HCT116 (cell line): ENCODE results near the gene UTF1. TPM values are rescaled to one million over a fixed set of nuclear protein-coding genes. Genes with fewer than 3 reads are reported as not detected.

Source experiments
- ATAC-seq: fragments of 200-7000 bp; cut with Tn5 transposase; 2 replicates; pipeline ENCODE4 v1.9.1; 2020; ENCODE audit warnings: mild to moderate bottlenecking, moderate library complexity
- BruUV-seq: library from RNA; stranded (reverse); fragments of 400-500 nt; replicated peaks from 2 replicates; lab custom pipeline; 2021; lab: Mats Ljungman, UMichigan
- CTCF ChIA-PET: fragments of 300-600 bp; sonication (Branson Sonifier 250); formaldehyde crosslinking; loops from one replicate; lab custom pipeline; 2021; ENCODE audit warnings: antibody characterized with exemption; lab: Charles Lee
- POLR2A ChIA-PET: fragments of 300-600, 350-600 bp; sonication (Branson Sonifier 250); formaldehyde crosslinking; loops from one replicate; lab custom pipeline; 2021; ENCODE audit warnings: antibody characterized with exemption; lab: Charles Lee
- RAD21 ChIA-PET, 2 experiments: fragments of 300-600 bp; sonication (Branson Sonifier 250); formaldehyde crosslinking; loops; one replicate each; lab custom pipeline; 2023; ENCODE audit warnings: low total read pairs in 2 of 2; ENCODE audit not compliant: uncharacterized antibody in 2 of 2, unreplicated experiment in 2 of 2, low non-redundant PET in 1 of 2; lab: Charles Lee
- DNase-seq: peaks from one replicate; pipeline ENCODE4 v3.0.0-alpha.2; 2010; ENCODE audit warnings: low read depth, low spot score
- H2AFZ ChIP-seq: fragments of 200-600 bp; shearing (Covaris generic), sonication (generic); 2 replicates; pipeline ENCODE4 v1.6.1; 2017; ENCODE audit warnings: low read depth, mixed run types, mixed read lengths, antibody characterized with exemption, low read length; ENCODE audit not compliant: poor library complexity, severe bottlenecking
- H3K27ac ChIP-seq: 2 replicates; pipeline ENCODE4 v1.5.1; 2012; ENCODE audit warnings: low read depth, low read length
- H3K27me3 ChIP-seq: fragments of 200-600 bp; sonication (generic); 2 replicates; pipeline ENCODE4 v1.6.1; 2016; ENCODE audit warnings: mixed run types, low read length, mixed read lengths; ENCODE audit not compliant: insufficient read depth
- H3K36me3 ChIP-seq, 2 experiments: fragments of 200-500 bp in 1 of 2; fragments of 200-600 bp in 1 of 2; sonication (Bioruptor generic) in 1 of 2; sonication (generic) in 1 of 2; 2 replicates each; pipeline versions ENCODE4 v1.5.1 to v1.6.1; 2014 to 2016; ENCODE audit warnings: low read length in 2 of 2, inconsistent platforms in 1 of 2, mixed read lengths in 1 of 2, mixed run types in 1 of 2; ENCODE audit not compliant: insufficient read depth in 2 of 2, control insufficient read depth in 1 of 2
- H3K4me1 ChIP-seq, 2 experiments: fragments of 200-600 bp in 1 of 2; sonication (generic) in 1 of 2; 2 replicates each; pipeline versions ENCODE4 v1.5.1 to v1.6.1; 2012 to 2017; ENCODE audit warnings: low read length in 2 of 2, inconsistent platforms in 1 of 2, mild to moderate bottlenecking in 1 of 2, mixed read lengths in 1 of 2, mixed run types in 1 of 2, moderate library complexity in 1 of 2; ENCODE audit not compliant: insufficient read depth in 2 of 2, control insufficient read depth in 1 of 2
- H3K4me2 ChIP-seq: fragments of 200-600 bp; sonication (generic); 2 replicates; pipeline ENCODE4 v1.6.1; 2017; ENCODE audit warnings: mixed run types, low read length, mixed read lengths
- H3K4me3 ChIP-seq, 2 experiments: fragments of 200-600 bp in 1 of 2; sonication (generic) in 1 of 2; replicated peaks in 1 of 2; 2 replicates each; pipeline ENCODE4 v1.5.1; 2011 to 2016; ENCODE audit warnings: low read length in 2 of 2, control low read depth in 1 of 2, low read depth in 1 of 2, mild to moderate bottlenecking in 1 of 2, mixed read lengths in 1 of 2, mixed run types in 1 of 2
- H3K79me2 ChIP-seq: fragments of 200-600 bp; sonication (generic); 2 replicates; pipeline ENCODE4 v1.6.1; 2017; ENCODE audit warnings: mild to moderate bottlenecking, mixed run types, low read length, moderate library complexity, mixed read lengths; ENCODE audit not compliant: insufficient read depth
- H3K9ac ChIP-seq: fragments of 200-600 bp; sonication (generic); 2 replicates; pipeline ENCODE4 v1.6.1; 2016; ENCODE audit warnings: low read length, mixed read lengths
- H3K9me2 ChIP-seq: fragments of 200-600 bp; sonication (generic), shearing (Covaris generic); 2 replicates; pipeline ENCODE4 v1.6.1; 2017; ENCODE audit warnings: mixed run types, mild to moderate bottlenecking, moderate library complexity; ENCODE audit not compliant: insufficient read depth
- H3K9me3 ChIP-seq, 2 experiments: fragments of 200-500 bp in 1 of 2; fragments of 200-600 bp in 1 of 2; sonication (Bioruptor generic) in 1 of 2; sonication (generic) in 1 of 2; 2 replicates each; pipeline ENCODE4 v1.6.1; 2014 to 2017; ENCODE audit warnings: low read length in 2 of 2, mixed read lengths in 2 of 2, inconsistent platforms in 1 of 2, low read depth in 1 of 2, mild to moderate bottlenecking in 1 of 2, mixed run types in 1 of 2, moderate library complexity in 1 of 2; ENCODE audit not compliant: control insufficient read depth in 1 of 2, insufficient read depth in 1 of 2
- H4K20me1 ChIP-seq: fragments of 200-600 bp; sonication (generic), shearing (Covaris generic); 2 replicates; pipeline ENCODE4 v1.6.1; 2017; ENCODE audit warnings: mixed run types, mild to moderate bottlenecking, moderate library complexity; ENCODE audit not compliant: insufficient read depth
- ATF3 ChIP-seq: IDR thresholded peaks from 2 replicates; pipeline ENCODE4 v1.6.1; 2012
- CEBPB ChIP-seq: IDR thresholded peaks from 2 replicates; pipeline ENCODE4 v1.6.1; 2012; ENCODE audit warnings: low read depth
- EGR1 ChIP-seq: IDR thresholded peaks from 2 replicates; pipeline ENCODE4 v1.6.1; 2012; ENCODE audit warnings: low read depth
- EZH2phosphoT487 ChIP-seq: fragments of 200-600 bp; IDR thresholded peaks from 2 replicates; pipeline ENCODE4 v1.6.1; 2018; ENCODE audit warnings: antibody characterized with exemption, borderline replicate concordance
- FOSL1 ChIP-seq: IDR thresholded peaks from 2 replicates; pipeline ENCODE4 v1.6.1; 2012; ENCODE audit warnings: low read depth
- JUND ChIP-seq: IDR thresholded peaks from 2 replicates; pipeline ENCODE4 v1.6.1; 2012
- POLR2A ChIP-seq: IDR thresholded peaks from 2 replicates; pipeline ENCODE4 v1.7.0; 2011; ENCODE audit warnings: borderline replicate concordance; ENCODE audit not compliant: insufficient read depth, insufficient read length; ENCODE audit errors: extremely low read depth
- POLR2AphosphoS5 ChIP-seq: IDR thresholded peaks from 2 replicates; pipeline ENCODE4 v1.6.1; 2011; ENCODE audit warnings: mild to moderate bottlenecking, low read depth, low read length, moderate library complexity
- RAD21 ChIP-seq: IDR thresholded peaks from 2 replicates; pipeline ENCODE4 v1.6.1; 2012; ENCODE audit warnings: low read depth, mild to moderate bottlenecking
- REST ChIP-seq: IDR thresholded peaks from 2 replicates; pipeline ENCODE4 v1.6.1; 2012; ENCODE audit warnings: low read depth
- SIN3A ChIP-seq: IDR thresholded peaks from 2 replicates; pipeline ENCODE4 v1.6.1; 2012; ENCODE audit warnings: low read depth
- SRF ChIP-seq: IDR thresholded peaks from 2 replicates; pipeline ENCODE4 v1.6.1; 2012; ENCODE audit warnings: low read depth
- TCF7L2 ChIP-seq: IDR thresholded peaks from 2 replicates; pipeline ENCODE4 v1.7.0; 2011; ENCODE audit warnings: borderline replicate concordance, inconsistent platforms; ENCODE audit not compliant: insufficient read depth, insufficient read length; ENCODE audit errors: extremely low read depth
- ZBTB33 ChIP-seq: IDR thresholded peaks from 2 replicates; pipeline ENCODE4 v1.6.1; 2011; ENCODE audit warnings: mild to moderate bottlenecking, low read length, moderate library complexity; ENCODE audit not compliant: insufficient replicate concordance; ENCODE audit errors: extremely low read depth
- ZFX ChIP-seq: fragments of 450-650 bp; IDR thresholded peaks from 2 replicates; pipeline ENCODE4 v1.6.1; 2017
- ZNF274 ChIP-seq: fragments of 200-500 bp; sonication (Bioruptor generic); IDR thresholded peaks from 2 replicates; pipeline ENCODE4 v1.6.1; 2014; ENCODE audit warnings: mild to moderate bottlenecking, low read depth, low read length, inconsistent platforms
- intact Hi-C: fragments of 100-400 bp; cut with micrococcal nuclease; formaldehyde crosslinking; loops from 2 replicates; pipeline ENCODE4 v1.10.0; 2022
- total RNA-seq: library from RNA; stranded (reverse); gene quantifications from one replicate; pipeline ENCODE4 v1.2.1, GENCODE V29; 2021; ENCODE audit not compliant: unreplicated experiment

UTF1 gene
- total RNA-seq, 1 experiment from 2014 or later, result not detected

- no peak for TF ChIP-seq REST
- TF ChIP-seq TCF7L2, result no peak
- no peak for TF ChIP-seq JUND
- TF ChIP-seq EZH2phosphoT487, result no peak
- no peak for TF ChIP-seq ZNF274
- no peak for TF ChIP-seq EGR1
Observed at GRCh38 chr10:133273534-133274143, 43.6 kb downstream of the UTF1 start (continued).

- Histone ChIP-seq H4K20me1 (no peaks in the 10 kb centered on the region), H3K4me2 (no peak overlapping the region), H3K9me2 (no peaks in the 10 kb centered on the region), H3K4me3 (no peak overlapping the region), H3K79me2 (no peaks in the 10 kb centered on the region), H3K9me3 (no peaks in the 10 kb centered on the region), H3K9ac (no peak overlapping the region), H3K27me3 (no peaks in the 10 kb centered on the region), H2AFZ (no peak overlapping the region), H3K36me3 (no peaks in the 10 kb centered on the region), H3K4me1 (no peaks in the 10 kb centered on the region), H3K27ac (no peak overlapping the region)
- TF ChIP-seq ZFX (no peak), ATF3 (no peak), RAD21 (no peak), POLR2A (no peak), CEBPB (no peak), SIN3A (no peak), FOSL1 (no peak), ZBTB33 (no peak), ZNF274 (no peak), SRF (no peak), EGR1 (no peak), TCF7L2 (no peak), POLR2AphosphoS5 (no peak)
- intact Hi-C loops, result no loop called here
- ChIA-PET CTCF (no interaction called here), RAD21 (no interaction called here), POLR2A (no interaction called here)
- ATAC-seq, result no peak
- no peak for DNase-seq
- no TSS peak for BruUV-seq
Observed at GRCh38 chr10:133274751-133275683, 45.0 kb downstream of the UTF1 start.
